ENCODE data around the gene KRT14. TPM values are rescaled to one million over a fixed set of nuclear protein-coding genes. Genes with fewer than 3 reads are reported as not detected.

Gene KRT14
- total and polyA plus RNA-seq, 2 donors (not counting 1 experiment from before 2014, with no cell fraction given): 0.94 TPM; not detected in 1

DNA sequence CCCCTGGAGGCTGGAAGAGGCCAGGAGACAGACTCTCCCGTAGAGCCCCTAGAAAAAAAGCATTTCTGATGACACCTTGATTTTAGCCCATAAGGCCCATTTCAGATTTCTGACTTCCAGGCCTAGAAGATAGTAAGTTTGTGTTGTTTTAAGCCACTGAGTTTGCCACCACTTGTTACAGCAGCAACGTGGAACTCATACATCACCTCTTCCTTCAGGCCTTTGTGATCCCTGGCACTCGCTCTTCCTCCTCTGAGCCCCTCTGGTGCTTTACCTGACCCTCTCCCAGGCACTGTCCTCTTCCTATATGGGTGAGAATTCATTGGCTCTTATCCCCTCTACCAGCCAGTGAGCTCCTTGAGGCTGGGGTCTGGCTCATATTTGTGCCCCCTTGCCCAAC is 39.9 kb downstream of the KRT14 start:
- no peaks in the 10 kb centered on the region for H3K79me2 ChIP-seq (ENCODE audit: control insufficient read depth, insufficient read depth, low read length)
- H3K4me1 ChIP-seq (ENCODE audit: control insufficient read depth, extremely low read depth, insufficient read depth, low read length): peaks cover 19% of the 10 kb centered on the region
- H3K36me3 ChIP-seq (ENCODE audit: control insufficient read depth, insufficient read depth, low read length): no peaks in the 10 kb centered on the region
- H3K9me3 ChIP-seq (ENCODE audit: control insufficient read depth, insufficient read depth, low read depth, low read length): no peaks in the 10 kb centered on the region
- no peaks in the 10 kb centered on the region for H3K27me3 ChIP-seq (ENCODE audit: control insufficient read depth, insufficient read depth, low read length)
- H2AFZ ChIP-seq (ENCODE audit: low read length): no peak overlapping the region
- no peaks in the 10 kb centered on the region for H4K20me1 ChIP-seq (ENCODE audit: control insufficient read depth, extremely low read depth, insufficient read depth, low read length)
- H3K9ac ChIP-seq (ENCODE audit: insufficient read depth, low read length): no peak overlapping the region
- DNase-seq (ENCODE audit: low read depth in 2 of 2): no peak
- TF ChIP-seq EZH2 (IDR thresholded peaks at IDR 0.05; ENCODE audit: low read length, missing control alignments) (no peak), CTCF (conservative IDR thresholded peaks at IDR 0.05 in 1 of 2, IDR thresholded peaks at IDR 0.05 in 1 of 2; ENCODE audit: low read depth in 1 of 2, low read length in 2 of 2) (no peak)
- no peak overlapping the region for H3K4me3 ChIP-seq (replicated peaks in 1 of 4; ENCODE audit: control extremely low read depth in 1 of 4, insufficient read depth in 1 of 4, low read depth in 3 of 4, low read length in 4 of 4)
- H3K4me2 ChIP-seq (ENCODE audit: extremely low read depth, insufficient read depth, low read length): no peak overlapping the region
- H3K27ac ChIP-seq (ENCODE audit: insufficient read depth, low read length): no peak overlapping the region

GRCh38 chr17:41545829-41546410 is 40.8 kb downstream of the KRT14 start:
- H3K9ac ChIP-seq (ENCODE audit: insufficient read depth, low read length): no peak overlapping the region
- no peaks in the 10 kb centered on the region for H3K9me3 ChIP-seq (ENCODE audit: control insufficient read depth, insufficient read depth, low read depth, low read length)
- no peak overlapping the region for H3K4me3 ChIP-seq (replicated peaks in 1 of 4; ENCODE audit: control extremely low read depth in 1 of 4, insufficient read depth in 1 of 4, low read depth in 3 of 4, low read length in 4 of 4)
- DNase-seq (ENCODE audit: low read depth in 2 of 2): no peak
- no peak overlapping the region for H3K27ac ChIP-seq (ENCODE audit: insufficient read depth, low read length)
- H3K27me3 ChIP-seq (ENCODE audit: control insufficient read depth, insufficient read depth, low read length): no peaks in the 10 kb centered on the region
- no peak overlapping the region for H3K4me2 ChIP-seq (ENCODE audit: extremely low read depth, insufficient read depth, low read length)
- TF ChIP-seq CTCF (conservative IDR thresholded peaks at IDR 0.05 in 1 of 2, IDR thresholded peaks at IDR 0.05 in 1 of 2; ENCODE audit: low read depth in 1 of 2, low read length in 2 of 2) (no peak), EZH2 (IDR thresholded peaks at IDR 0.05; ENCODE audit: low read length, missing control alignments) (no peak)
- H3K4me1 ChIP-seq (ENCODE audit: control insufficient read depth, extremely low read depth, insufficient read depth, low read length): peaks cover 19% of the 10 kb centered on the region
- H2AFZ ChIP-seq (ENCODE audit: low read length): no peak overlapping the region
- no peaks in the 10 kb centered on the region for H3K79me2 ChIP-seq (ENCODE audit: control insufficient read depth, insufficient read depth, low read length)
- H3K36me3 ChIP-seq (ENCODE audit: control insufficient read depth, insufficient read depth, low read length): no peaks in the 10 kb centered on the region
- H4K20me1 ChIP-seq (ENCODE audit: control insufficient read depth, extremely low read depth, insufficient read depth, low read length): no peaks in the 10 kb centered on the region

DNA sequence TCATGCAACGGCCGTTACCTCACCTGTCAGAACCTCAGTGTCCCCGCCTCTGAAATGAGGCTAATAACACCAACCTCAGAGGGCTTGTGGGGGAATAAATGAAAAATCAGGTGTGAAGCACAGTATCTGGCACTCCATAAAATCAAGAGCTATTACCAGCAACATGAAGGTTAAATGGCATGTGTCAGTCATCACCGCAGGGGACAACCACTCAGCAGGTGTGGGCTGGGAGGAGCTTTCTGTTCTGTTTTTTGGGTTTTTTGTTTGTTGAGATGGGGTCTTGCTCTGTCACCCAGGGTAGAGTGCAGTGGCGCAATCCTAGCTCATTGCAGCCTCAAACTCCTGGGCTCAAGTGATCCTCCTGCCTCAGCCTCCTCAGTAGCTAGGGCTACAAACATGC is 41.8 kb downstream of the KRT14 start:
- Histone ChIP-seq H3K4me2 (ENCODE audit: extremely low read depth, insufficient read depth, low read length) (no peak overlapping the region), H3K36me3 (ENCODE audit: control insufficient read depth, insufficient read depth, low read length) (no peaks in the 10 kb centered on the region), H3K27ac (ENCODE audit: insufficient read depth, low read length) (no peak overlapping the region), H3K9me3 (ENCODE audit: control insufficient read depth, insufficient read depth, low read depth, low read length) (no peaks in the 10 kb centered on the region), H2AFZ (ENCODE audit: low read length) (no peak overlapping the region), H4K20me1 (ENCODE audit: control insufficient read depth, extremely low read depth, insufficient read depth, low read length) (no peaks in the 10 kb centered on the region), H3K27me3 (ENCODE audit: control insufficient read depth, insufficient read depth, low read length) (no peaks in the 10 kb centered on the region), H3K4me1 (ENCODE audit: control insufficient read depth, extremely low read depth, insufficient read depth, low read length) (peaks cover 18% of the 10 kb centered on the region), H3K9ac (ENCODE audit: insufficient read depth, low read length) (no peak overlapping the region), H3K79me2 (ENCODE audit: control insufficient read depth, insufficient read depth, low read length) (no peaks in the 10 kb centered on the region), H3K4me3 (replicated peaks in 1 of 4; ENCODE audit: control extremely low read depth in 1 of 4, insufficient read depth in 1 of 4, low read depth in 3 of 4, low read length in 4 of 4) (no peak overlapping the region)
- no peak for TF ChIP-seq CTCF (conservative IDR thresholded peaks at IDR 0.05 in 1 of 2, IDR thresholded peaks at IDR 0.05 in 1 of 2; ENCODE audit: low read depth in 1 of 2, low read length in 2 of 2)
- no peak for TF ChIP-seq EZH2 (IDR thresholded peaks at IDR 0.05; ENCODE audit: low read length, missing control alignments)
- DNase-seq (ENCODE audit: low read depth in 2 of 2): no peak

Measured in fibroblast of lung (primary cell).